Parathyroid adenoma (tissue), 2 donors: ENCODE measurements around the gene TEKT5.

Experiments
- H2AFZ ChIP-seq: fragments of 300-600 bp; sonication (generic); one replicate; pipeline ENCODE4 v1.7.0; 2017; ENCODE audit warnings: antibody characterized with exemption, mild to moderate bottlenecking
- H3K27ac ChIP-seq: fragments of 300-600 bp; sonication (generic); one replicate; pipeline ENCODE4 v1.7.0; 2017
- H3K27me3 ChIP-seq: fragments of 300-600 bp; sonication (generic); one replicate; pipeline ENCODE4 v1.7.0; 2017; ENCODE audit warnings: low read length; ENCODE audit not compliant: control insufficient read depth, insufficient read depth
- H3K36me3 ChIP-seq: fragments of 300-600 bp; sonication (generic); one replicate; pipeline ENCODE4 v1.7.0; 2017; ENCODE audit warnings: low read length; ENCODE audit not compliant: control insufficient read depth, insufficient read depth
- H3K4me1 ChIP-seq: fragments of 300-600 bp; sonication (generic); one replicate; pipeline ENCODE4 v1.7.0; 2017; ENCODE audit warnings: control low read depth
- H3K4me2 ChIP-seq: fragments of 300-600 bp; sonication (generic); one replicate; pipeline ENCODE4 v1.7.0; 2017; ENCODE audit warnings: low read length
- H3K4me3 ChIP-seq: fragments of 300-600 bp; sonication (generic); one replicate; pipeline ENCODE4 v1.7.0; 2017; ENCODE audit warnings: low read depth, low read length
- H3K79me2 ChIP-seq: fragments of 300-600 bp; sonication (generic); one replicate; pipeline ENCODE4 v1.7.0; 2017; ENCODE audit warnings: control low read depth
- H3K9ac ChIP-seq: fragments of 300-600 bp; sonication (generic); one replicate; pipeline ENCODE4 v1.7.0; 2017; ENCODE audit warnings: mild to moderate bottlenecking
- H3K9me3 ChIP-seq: fragments of 300-600 bp; sonication (generic); one replicate; pipeline ENCODE4 v1.7.0; 2017; ENCODE audit warnings: low read length; ENCODE audit not compliant: control insufficient read depth
- CTCF ChIP-seq: fragments of 300-600 bp; sonication (generic); IDR thresholded peaks from one replicate; pipeline ENCODE4 v1.7.0; 2017; ENCODE audit warnings: antibody characterized with exemption, mild to moderate bottlenecking
- donor health status: primary hyperparathyroidism.

Gene TEKT5

GRCh38 chr16:10609402-10609774, 85.3 kb downstream of the TEKT5 start:
- Histone ChIP-seq H3K27me3 (no peaks in the 10 kb centered on the region), H3K9ac (no peak overlapping the region), H3K4me2 (no peak overlapping the region), H3K79me2 (no peaks in the 10 kb centered on the region), H2AFZ (no peak overlapping the region), H3K9me3 (no peaks in the 10 kb centered on the region), H3K4me3 (no peak overlapping the region), H3K27ac (no peak overlapping the region), H3K4me1 (no peaks in the 10 kb centered on the region), H3K36me3 (no peaks in the 10 kb centered on the region)
- no peak for TF ChIP-seq CTCF

GRCh38 chr16:10608687-10609401, 85.9 kb downstream of the TEKT5 start:
- Histone ChIP-seq H3K4me2 (no peak overlapping the region), H3K27me3 (no peaks in the 10 kb centered on the region), H2AFZ (no peak overlapping the region), H3K79me2 (no peaks in the 10 kb centered on the region), H3K9ac (no peak overlapping the region), H3K36me3 (no peaks in the 10 kb centered on the region), H3K4me1 (no peaks in the 10 kb centered on the region), H3K9me3 (no peaks in the 10 kb centered on the region), H3K4me3 (no peak overlapping the region), H3K27ac (no peak overlapping the region)
- TF ChIP-seq CTCF, result no peak

GRCh38 chr16:10607157-10607556, 87.6 kb downstream of the TEKT5 start:
- Histone ChIP-seq H3K9ac (no peak overlapping the region), H3K27me3 (no peaks in the 10 kb centered on the region), H3K4me1 (no peaks in the 10 kb centered on the region), H2AFZ (no peak overlapping the region), H3K79me2 (no peaks in the 10 kb centered on the region), H3K4me2 (no peak overlapping the region), H3K36me3 (no peaks in the 10 kb centered on the region), H3K27ac (no peak overlapping the region), H3K9me3 (no peaks in the 10 kb centered on the region), H3K4me3 (no peak overlapping the region)
- no peak for TF ChIP-seq CTCF

GRCh38 chr16:10606607-10607006, 88.1 kb downstream of the TEKT5 start:
- Histone ChIP-seq H3K9me3 (no peaks in the 10 kb centered on the region), H3K27ac (no peak overlapping the region), H3K4me3 (no peak overlapping the region), H3K27me3 (no peaks in the 10 kb centered on the region), H3K4me2 (no peak overlapping the region), H3K4me1 (no peaks in the 10 kb centered on the region), H3K36me3 (no peaks in the 10 kb centered on the region), H3K79me2 (no peaks in the 10 kb centered on the region), H3K9ac (no peak overlapping the region), H2AFZ (no peak overlapping the region)
- TF ChIP-seq CTCF, result no peak

- H3K4me1 ChIP-seq, result no peaks in the 10 kb centered on the region
- no peaks in the 10 kb centered on the region for H3K27me3 ChIP-seq
- no peaks in the 10 kb centered on the region for H3K9me3 ChIP-seq
- H2AFZ ChIP-seq, result no peak overlapping the region
- H3K4me3 ChIP-seq, result no peak overlapping the region
- no peaks in the 10 kb centered on the region for H3K36me3 ChIP-seq
- no peak overlapping the region for H3K4me2 ChIP-seq
- no peak for TF ChIP-seq CTCF
- no peak overlapping the region for H3K27ac ChIP-seq
- no peak overlapping the region for H3K9ac ChIP-seq
- H3K79me2 ChIP-seq, result no peaks in the 10 kb centered on the region
Observed at GRCh38 chr16:10605636-10606035, 89.1 kb downstream of the TEKT5 start.
